ENCODE results near the gene RSPRY1. TPM values are rescaled to one million over a fixed set of nuclear protein-coding genes. Genes with fewer than 3 reads are reported as not detected.

The RSPRY1 gene
- total and polyA plus RNA-seq, 9 donors = 15.9 to 42.1 (median 28.3) TPM

GRCh38 chr16:57150682-57151330 is 35.3 kb upstream of the RSPRY1 start:
- Histone ChIP-seq H3K27me3 (no peaks in the 10 kb centered on the region), H3K9me3 (no peaks in the 10 kb centered on the region), H3K27ac (no peak overlapping the region), H3K36me3 (no peaks in the 10 kb centered on the region), H3K4me1 (ENCODE audit: insufficient read depth) (peaks cover 3% of the 10 kb centered on the region), H3K4me3 (no peak overlapping the region)
- DNase-seq = no peak
- no peak for TF ChIP-seq POLR2A (IDR thresholded peaks at IDR 0.05)
- TF ChIP-seq EP300 (IDR thresholded peaks at IDR 0.05) = no peak
- no peak for TF ChIP-seq CTCF (IDR thresholded peaks at IDR 0.05)
- intact Hi-C loops (cut with DNase I) = no loop called here
- WGBS, 3 donors = 86 to 90% (median 88%) methylated on average over 9 of the region's 9 CpGs

- H3K36me3 ChIP-seq = no peaks in the 10 kb centered on the region
- no peak overlapping the region for H3K4me3 ChIP-seq
- TF ChIP-seq CTCF (IDR thresholded peaks at IDR 0.05) (no peak), POLR2A (IDR thresholded peaks at IDR 0.05) (no peak), EP300 (IDR thresholded peaks at IDR 0.05) (no peak)
- intact Hi-C loops (cut with DNase I) = no loop called here
- peaks cover 3% of the 10 kb centered on the region for H3K4me1 ChIP-seq (ENCODE audit: insufficient read depth)
- no peak overlapping the region for H3K27ac ChIP-seq
- no peaks in the 10 kb centered on the region for H3K9me3 ChIP-seq
- H3K27me3 ChIP-seq = no peaks in the 10 kb centered on the region
- 79 to 90% (median 82%) methylated on average over 2 of the region's 2 CpGs for whole genome bisulfite sequencing, 3 donors
- DNase-seq = no peak
These were observed 34.8 kb upstream of the RSPRY1 start for GRCh38 chr16:57151369-57151768.

DNA sequence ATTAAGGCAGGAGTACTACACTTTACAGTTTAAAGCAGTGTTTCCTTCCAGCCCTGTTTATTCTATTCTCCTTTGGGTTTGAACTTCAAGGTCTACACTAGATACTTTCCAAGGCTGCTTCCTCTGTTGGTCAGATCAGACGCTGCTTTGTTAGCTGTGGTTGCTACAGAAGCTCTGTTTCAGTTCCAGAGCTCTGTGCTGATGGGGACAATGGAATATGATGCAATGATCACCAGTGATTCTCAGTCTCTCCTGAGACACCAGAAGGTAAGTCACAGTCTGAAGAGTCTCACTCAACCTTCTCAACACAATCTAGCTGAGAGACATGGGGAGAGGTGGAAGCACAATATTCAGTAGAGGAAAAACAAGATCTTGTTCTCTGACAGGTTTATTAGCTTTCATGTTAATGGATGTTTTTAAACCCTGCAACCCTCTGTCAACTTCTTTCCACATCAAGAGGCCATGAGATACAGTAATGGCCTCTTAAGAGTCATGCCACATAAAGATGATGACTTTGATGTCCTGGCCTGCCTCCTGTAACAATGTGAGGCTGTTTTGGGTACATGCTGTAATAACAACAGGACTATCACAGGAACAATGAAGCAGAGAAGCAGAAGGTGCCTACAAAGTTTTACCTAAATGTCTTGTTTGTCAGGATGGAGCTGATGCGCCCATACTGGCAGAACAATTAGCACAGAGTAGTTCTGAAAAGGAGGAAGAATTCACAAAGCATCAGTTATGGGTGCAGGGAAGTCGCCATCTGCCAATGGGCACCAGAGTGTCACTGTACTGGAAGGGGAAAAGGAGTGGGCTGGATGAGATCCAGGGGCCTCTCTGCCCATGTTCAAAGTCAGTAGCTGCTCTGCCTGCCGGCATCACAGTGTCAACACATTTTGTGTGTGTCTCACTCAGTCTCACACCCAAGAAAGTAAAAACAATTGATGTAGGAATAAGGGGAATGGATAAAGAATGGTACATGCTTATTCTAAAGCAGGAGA is 33.7 kb upstream of the RSPRY1 start:
- H3K36me3 ChIP-seq = no peaks in the 10 kb centered on the region
- DNase-seq = no peak
- intact Hi-C loops (cut with DNase I) = no loop called here
- TF ChIP-seq EP300 (IDR thresholded peaks at IDR 0.05) (no peak), CTCF (IDR thresholded peaks at IDR 0.05) (no peak), POLR2A (IDR thresholded peaks at IDR 0.05) (no peak)
- no peak overlapping the region for H3K4me3 ChIP-seq
- no peaks in the 10 kb centered on the region for H3K27me3 ChIP-seq
- H3K27ac ChIP-seq = no peak overlapping the region
- peaks cover 2% of the 10 kb centered on the region for H3K4me1 ChIP-seq (ENCODE audit: insufficient read depth)
- no peaks in the 10 kb centered on the region for H3K9me3 ChIP-seq
- WGBS, 3 donors = 84 to 91% (median 87%) methylated on average over 4 of the region's 4 CpGs

DNA sequence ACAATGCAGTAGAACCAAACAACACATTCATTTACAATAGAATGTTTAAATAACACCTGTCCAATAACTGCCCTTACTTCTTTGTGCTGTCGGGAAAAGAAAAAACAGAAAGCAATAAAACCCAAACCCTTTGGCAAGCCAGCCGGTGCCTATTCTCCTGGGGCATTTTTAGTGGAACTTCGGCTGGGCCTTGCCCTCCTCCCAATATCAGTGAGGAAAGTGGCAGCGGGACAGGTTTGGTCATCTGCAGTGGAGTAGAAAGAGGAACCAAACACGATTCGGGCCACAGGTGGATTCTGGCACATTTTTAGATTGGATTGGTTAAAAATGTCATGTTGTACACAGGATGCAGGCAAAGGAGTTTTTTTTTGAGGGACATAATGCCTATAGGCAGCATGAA is 32.3 kb upstream of the RSPRY1 start:
- Histone ChIP-seq H3K27me3 (no peaks in the 10 kb centered on the region), H3K9me3 (no peaks in the 10 kb centered on the region), H3K36me3 (no peaks in the 10 kb centered on the region), H3K27ac (no peak overlapping the region), H3K4me1 (ENCODE audit: insufficient read depth) (no peaks in the 10 kb centered on the region), H3K4me3 (no peak overlapping the region)
- 89 to 93% (median 92%) methylated on average over 6 of the region's 6 CpGs for WGBS, 3 donors
- DNase-seq = no peak
- intact Hi-C loops (cut with DNase I) = no loop called here
- TF ChIP-seq POLR2A (IDR thresholded peaks at IDR 0.05) (no peak), CTCF (IDR thresholded peaks at IDR 0.05) (no peak), EP300 (IDR thresholded peaks at IDR 0.05) (no peak)

Measured in ovary (tissue), 9 donors.